ENCODE data around the gene GFPT2.

Gene GFPT2

DNA sequence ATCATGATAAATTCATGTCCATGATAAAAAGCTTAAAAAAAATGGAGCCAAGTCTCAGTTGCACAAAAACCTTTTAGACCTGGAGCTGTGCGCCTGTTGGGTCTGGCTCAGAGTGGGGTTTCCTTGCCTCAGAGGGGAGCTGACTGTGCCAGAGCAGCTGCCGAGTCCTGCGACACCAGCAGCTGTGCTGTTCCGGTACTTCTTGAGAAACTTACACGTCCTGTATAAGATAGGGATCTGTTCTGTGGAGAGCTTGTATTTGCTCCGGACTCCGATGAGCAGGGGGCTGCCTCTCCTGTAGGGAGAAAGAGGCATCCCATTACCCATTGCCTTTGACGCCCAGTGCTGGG lies 28.6 kb downstream of the GFPT2 start:
- DNase-seq (ENCODE audit: low read depth), result no peak
- no peak for TF ChIP-seq POLR2A (IDR thresholded peaks at IDR 0.05; ENCODE audit: extremely low read depth, insufficient read length)
- no peak for TF ChIP-seq MAX (IDR thresholded peaks at IDR 0.05; ENCODE audit: low read depth, low read length)
- no peak for TF ChIP-seq MYC (IDR thresholded peaks at IDR 0.05; ENCODE audit: low read depth, low read length)
- TF ChIP-seq CTCF (IDR thresholded peaks at IDR 0.05; ENCODE audit: low read depth, low read length), result no peak
- no peak overlapping the region for H3K4me3 ChIP-seq (ENCODE audit: low read depth, low read length)

- TF ChIP-seq CTCF (IDR thresholded peaks at IDR 0.05; ENCODE audit: low read depth, low read length) (no peak), MAX (IDR thresholded peaks at IDR 0.05; ENCODE audit: low read depth, low read length) (no peak), POLR2A (IDR thresholded peaks at IDR 0.05; ENCODE audit: extremely low read depth, insufficient read length) (no peak), MYC (IDR thresholded peaks at IDR 0.05; ENCODE audit: low read depth, low read length) (no peak)
- H3K4me3 ChIP-seq (ENCODE audit: low read depth, low read length), result no peak overlapping the region
- DNase-seq (ENCODE audit: low read depth), result no peak
These were observed 29.1 kb downstream of the GFPT2 start for GRCh38 chr5:180323941-180324600.

DNA sequence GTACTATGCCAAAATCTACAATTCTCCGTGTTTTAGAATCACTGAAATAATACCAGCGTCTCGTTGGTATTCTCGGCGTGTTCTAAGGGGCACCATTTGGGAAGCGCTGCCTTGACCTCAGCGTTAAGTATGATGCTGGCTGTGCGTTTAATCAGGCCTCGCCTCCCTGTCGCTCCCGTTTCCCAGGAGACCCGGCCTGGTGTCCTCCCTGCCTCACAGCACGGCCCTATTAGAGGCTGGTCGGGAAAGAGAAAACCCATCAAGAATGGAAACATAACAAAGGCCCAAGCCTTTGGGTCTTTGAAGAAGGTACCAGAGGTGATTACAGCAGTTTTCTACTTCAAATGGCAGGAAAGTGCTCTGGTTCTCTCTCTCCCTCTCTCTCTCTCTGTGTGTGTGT lies 30.0 kb downstream of the GFPT2 start:
- no peak for DNase-seq (ENCODE audit: low read depth)
- H3K4me3 ChIP-seq (ENCODE audit: low read depth, low read length), result no peak overlapping the region
- TF ChIP-seq MYC (IDR thresholded peaks at IDR 0.05; ENCODE audit: low read depth, low read length), result no peak
- no peak for TF ChIP-seq CTCF (IDR thresholded peaks at IDR 0.05; ENCODE audit: low read depth, low read length)
- no peak for TF ChIP-seq MAX (IDR thresholded peaks at IDR 0.05; ENCODE audit: low read depth, low read length)
- TF ChIP-seq POLR2A (IDR thresholded peaks at IDR 0.05; ENCODE audit: extremely low read depth, insufficient read length), result no peak

- no peak for DNase-seq (ENCODE audit: low read depth)
- H3K4me3 ChIP-seq (ENCODE audit: low read depth, low read length), result no peak overlapping the region
- TF ChIP-seq MYC (IDR thresholded peaks at IDR 0.05; ENCODE audit: low read depth, low read length), result no peak
These were observed 34.6 kb downstream of the GFPT2 start for GRCh38 chr5:180318456-180319089.

DNA sequence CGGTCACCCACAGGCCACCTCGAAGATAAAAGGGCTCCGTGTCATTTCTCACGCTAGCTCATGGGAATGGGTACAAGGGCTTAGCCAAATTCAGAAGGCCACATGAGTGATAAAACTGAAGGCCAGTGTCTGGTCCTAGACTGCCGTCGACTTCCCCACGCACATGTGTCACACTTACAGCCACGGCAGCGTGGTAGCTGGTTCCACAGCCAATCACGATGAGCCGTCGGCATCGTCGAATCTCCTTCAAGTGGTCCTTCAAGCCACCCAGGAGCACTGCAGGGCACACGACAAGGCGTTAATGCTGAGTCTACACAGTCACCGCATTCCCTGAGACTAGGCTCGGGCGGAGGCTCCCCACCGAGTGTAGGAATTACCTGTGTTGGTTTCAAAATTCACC lies 36.5 kb downstream of the GFPT2 start:
- no peak for DNase-seq (ENCODE audit: low read depth)
- TF ChIP-seq CTCF (IDR thresholded peaks at IDR 0.05; ENCODE audit: low read depth, low read length), result no peak
- TF ChIP-seq MYC (IDR thresholded peaks at IDR 0.05; ENCODE audit: low read depth, low read length), result no peak
- TF ChIP-seq POLR2A (IDR thresholded peaks at IDR 0.05; ENCODE audit: extremely low read depth, insufficient read length), result no peak
- no peak for TF ChIP-seq MAX (IDR thresholded peaks at IDR 0.05; ENCODE audit: low read depth, low read length)

GRCh38 chr5:180315762-180316212 lies 37.3 kb downstream of the GFPT2 start:
- no peak for TF ChIP-seq POLR2A (IDR thresholded peaks at IDR 0.05; ENCODE audit: extremely low read depth, insufficient read length)
- peak; percentile 91 for TF ChIP-seq CTCF (IDR thresholded peaks at IDR 0.05; ENCODE audit: low read depth, low read length)
- TF ChIP-seq MAX (IDR thresholded peaks at IDR 0.05; ENCODE audit: low read depth, low read length), result peak; percentile 88
- TF ChIP-seq MYC (IDR thresholded peaks at IDR 0.05; ENCODE audit: low read depth, low read length), result peak; percentile 50; the same call in 1 of the 2 replicates
- no peak overlapping the region for H3K4me3 ChIP-seq (ENCODE audit: low read depth, low read length)
- peak; percentile 59 for DNase-seq (ENCODE audit: low read depth)

More for the DNA sequence above, 36.5 kb downstream of the GFPT2 start:
- no peak overlapping the region for H3K4me3 ChIP-seq (ENCODE audit: low read depth, low read length)
